ENCODE results near the gene KCNB1.

Gene KCNB1

GRCh38 chr20:49485563-49485962 lies 3.1 kb upstream of the KCNB1 start:
- peaks cover 35% of the 10 kb centered on the region for H3K27me3 Mint-ChIP-seq
- peaks cover 1% of the 10 kb centered on the region for H3K36me3 Mint-ChIP-seq
- no peak for ATAC-seq (ENCODE audit: low read depth)
- H3K4me1 Mint-ChIP-seq: peaks cover 8% of the 10 kb centered on the region
- DNase-seq (ENCODE audit: low spot score in 2 of 2): no peak
- H3K9me3 Mint-ChIP-seq: no peaks in the 10 kb centered on the region
- H3K4me3 Mint-ChIP-seq: no peak overlapping the region
- H3K27ac Mint-ChIP-seq: no peak overlapping the region

- Mint-ChIP-seq H3K27me3 (peaks cover 34% of the 10 kb centered on the region), H3K4me3 (peak overlapping the region; percentile 81), H3K36me3 (peaks cover 1% of the 10 kb centered on the region), H3K27ac (peak overlapping the region; percentile 1), H3K9me3 (no peaks in the 10 kb centered on the region), H3K4me1 (peaks cover 8% of the 10 kb centered on the region)
- ATAC-seq (ENCODE audit: low read depth) (peak; percentile 84), DNase-seq (ENCODE audit: low spot score in 2 of 2) (peak; percentile 21 to 47)
Observed at GRCh38 chr20:49484180-49485140, 2.0 kb upstream of the KCNB1 start.

GRCh38 chr20:49483696-49484123 lies 1.2 kb upstream of the KCNB1 start:
- peaks cover 3% of the 10 kb centered on the region for H3K9me3 Mint-ChIP-seq
- peaks cover 8% of the 10 kb centered on the region for H3K4me1 Mint-ChIP-seq
- ATAC-seq (ENCODE audit: low read depth) (no peak), DNase-seq (ENCODE audit: low spot score in 2 of 2) (no peak)
- H3K36me3 Mint-ChIP-seq: peaks cover 4% of the 10 kb centered on the region
- no peak overlapping the region for H3K27ac Mint-ChIP-seq
- H3K27me3 Mint-ChIP-seq: peaks cover 35% of the 10 kb centered on the region
- no peak overlapping the region for H3K4me3 Mint-ChIP-seq

- H3K9me3 Mint-ChIP-seq: peaks cover 3% of the 10 kb centered on the region
Observed at GRCh38 chr20:49483018-49483695, 689 bp upstream of the KCNB1 start.

GRCh38 chr20:49482173-49482572 lies 295 bp downstream of the KCNB1 start:
- no peak for DNase-seq (ENCODE audit: low spot score in 2 of 2)
- Mint-ChIP-seq H3K4me3 (no peak overlapping the region), H3K27me3 (peaks cover 31% of the 10 kb centered on the region), H3K27ac (no peak overlapping the region), H3K36me3 (peaks cover 4% of the 10 kb centered on the region), H3K9me3 (peaks cover 3% of the 10 kb centered on the region), H3K4me1 (peaks cover 8% of the 10 kb centered on the region)
- ATAC-seq (ENCODE audit: low read depth): no peak

More at GRCh38 chr20:49483018-49483695, 689 bp upstream of the KCNB1 start:
- DNase-seq (ENCODE audit: low spot score in 2 of 2) (no peak), ATAC-seq (ENCODE audit: low read depth) (no peak)
- Mint-ChIP-seq H3K4me3 (peak overlapping the region; percentile 6), H3K4me1 (peaks cover 8% of the 10 kb centered on the region), H3K27me3 (peaks cover 31% of the 10 kb centered on the region), H3K36me3 (peaks cover 4% of the 10 kb centered on the region), H3K27ac (no peak overlapping the region)

- H3K27ac Mint-ChIP-seq: no peak overlapping the region
Observed at GRCh38 chr20:49481116-49481515, 1.4 kb downstream of the KCNB1 start.

GRCh38 chr20:49480236-49480635 lies 2.2 kb downstream of the KCNB1 start:
- H3K27me3 Mint-ChIP-seq: peaks cover 25% of the 10 kb centered on the region
- ATAC-seq (ENCODE audit: low read depth): no peak
- peaks cover 4% of the 10 kb centered on the region for H3K36me3 Mint-ChIP-seq
- H3K4me3 Mint-ChIP-seq: no peak overlapping the region
- no peak for DNase-seq (ENCODE audit: low spot score in 2 of 2)
- H3K27ac Mint-ChIP-seq: no peak overlapping the region
- peaks cover 3% of the 10 kb centered on the region for H3K9me3 Mint-ChIP-seq
- peaks cover 8% of the 10 kb centered on the region for H3K4me1 Mint-ChIP-seq

More at GRCh38 chr20:49481116-49481515, 1.4 kb downstream of the KCNB1 start:
- no peak for DNase-seq (ENCODE audit: low spot score in 2 of 2)
- Mint-ChIP-seq H3K9me3 (peaks cover 3% of the 10 kb centered on the region), H3K4me1 (peaks cover 8% of the 10 kb centered on the region), H3K36me3 (peaks cover 4% of the 10 kb centered on the region), H3K4me3 (no peak overlapping the region), H3K27me3 (peaks cover 31% of the 10 kb centered on the region)
- ATAC-seq (ENCODE audit: low read depth): no peak

- Mint-ChIP-seq H3K27me3 (peaks cover 25% of the 10 kb centered on the region), H3K9me3 (peaks cover 3% of the 10 kb centered on the region), H3K4me3 (no peak overlapping the region), H3K36me3 (peaks cover 4% of the 10 kb centered on the region), H3K4me1 (peaks cover 8% of the 10 kb centered on the region), H3K27ac (no peak overlapping the region)
- no peak for ATAC-seq (ENCODE audit: low read depth)
- DNase-seq (ENCODE audit: low spot score in 2 of 2): no peak
Observed at GRCh38 chr20:49479785-49480184, 2.7 kb downstream of the KCNB1 start.

GRCh38 chr20:49478754-49479689 lies 3.4 kb downstream of the KCNB1 start:
- Mint-ChIP-seq H3K4me1 (peaks cover 1% of the 10 kb centered on the region), H3K27me3 (peaks cover 25% of the 10 kb centered on the region), H3K36me3 (peaks cover 3% of the 10 kb centered on the region), H3K4me3 (no peak overlapping the region), H3K9me3 (peaks cover 3% of the 10 kb centered on the region), H3K27ac (no peak overlapping the region)
- DNase-seq (ENCODE audit: low spot score in 2 of 2): no peak
- ATAC-seq (ENCODE audit: low read depth): no peak

GRCh38 chr20:49478266-49478665 lies 4.2 kb downstream of the KCNB1 start:
- Mint-ChIP-seq H3K27ac (no peak overlapping the region), H3K36me3 (peaks cover 3% of the 10 kb centered on the region), H3K27me3 (peaks cover 25% of the 10 kb centered on the region), H3K9me3 (peaks cover 3% of the 10 kb centered on the region), H3K4me3 (no peak overlapping the region), H3K4me1 (no peaks in the 10 kb centered on the region)
- no peak for DNase-seq (ENCODE audit: low spot score in 2 of 2)
- ATAC-seq (ENCODE audit: low read depth): no peak

GRCh38 chr20:49477200-49477599 lies 5.3 kb downstream of the KCNB1 start:
- H3K4me1 Mint-ChIP-seq: no peaks in the 10 kb centered on the region
- peaks cover 25% of the 10 kb centered on the region for H3K27me3 Mint-ChIP-seq
- DNase-seq (ENCODE audit: low spot score in 2 of 2): no peak
- no peak overlapping the region for H3K27ac Mint-ChIP-seq
- peaks cover 3% of the 10 kb centered on the region for H3K36me3 Mint-ChIP-seq
- H3K9me3 Mint-ChIP-seq: peaks cover 3% of the 10 kb centered on the region
- ATAC-seq (ENCODE audit: low read depth): no peak
- H3K4me3 Mint-ChIP-seq: no peak overlapping the region

- no peaks in the 10 kb centered on the region for H3K4me1 Mint-ChIP-seq
- peaks cover 3% of the 10 kb centered on the region for H3K36me3 Mint-ChIP-seq
- no peak overlapping the region for H3K27ac Mint-ChIP-seq
Observed at GRCh38 chr20:49476016-49476355, 6.5 kb downstream of the KCNB1 start.

GRCh38 chr20:49475292-49476015 lies 7.0 kb downstream of the KCNB1 start:
- H3K27ac Mint-ChIP-seq: no peak overlapping the region

More at GRCh38 chr20:49476016-49476355, 6.5 kb downstream of the KCNB1 start:
- DNase-seq (ENCODE audit: low spot score in 2 of 2) (no peak), ATAC-seq (ENCODE audit: low read depth) (no peak)
- Mint-ChIP-seq H3K9me3 (peaks cover 3% of the 10 kb centered on the region), H3K27me3 (peaks cover 19% of the 10 kb centered on the region), H3K4me3 (no peak overlapping the region)

More at GRCh38 chr20:49475292-49476015, 7.0 kb downstream of the KCNB1 start:
- DNase-seq (ENCODE audit: low spot score in 2 of 2) (no peak), ATAC-seq (ENCODE audit: low read depth) (no peak)
- Mint-ChIP-seq H3K9me3 (peaks cover 3% of the 10 kb centered on the region), H3K4me3 (no peak overlapping the region), H3K36me3 (peaks cover 3% of the 10 kb centered on the region), H3K4me1 (no peaks in the 10 kb centered on the region), H3K27me3 (peaks cover 20% of the 10 kb centered on the region)

Measured in memory B cell (primary cell).